Panc1 (cell line): Measurements from ENCODE around the gene VMO1. TPM values are rescaled to one million over a fixed set of nuclear protein-coding genes. Genes with fewer than 3 reads are reported as not detected.

ENCODE experiments used
- ATAC-seq: fragments of 200-7000 bp; cut with Tn5 transposase; 2 replicates; pipeline ENCODE4 v1.9.1; 2020; ENCODE audit warnings: mild to moderate bottlenecking, moderate library complexity
- BruUV-seq: library from RNA; stranded (reverse); fragments of 400-500 nt; replicated peaks from 2 replicates; lab custom pipeline; 2021; lab: Mats Ljungman, UMichigan
- CTCF ChIA-PET: fragments of 300-600 bp; sonication (Branson Sonifier 250); formaldehyde crosslinking; loops from one replicate; lab custom pipeline; 2022; ENCODE audit warnings: antibody characterized with exemption; lab: Charles Lee
- POLR2A ChIA-PET: fragments of 300-600 bp; sonication (Branson Sonifier 250); formaldehyde crosslinking; loops from one replicate; lab custom pipeline; 2022; ENCODE audit warnings: antibody characterized with exemption; lab: Charles Lee
- DNase-seq: peaks from one replicate; pipeline ENCODE4 v3.0.0-alpha.2; 2010; ENCODE audit warnings: low read depth, low spot score
- H3K27ac ChIP-seq: 2 replicates; pipeline ENCODE4 v1.5.1; 2011; ENCODE audit warnings: mild to moderate bottlenecking, low read length, inconsistent platforms
- H3K27me3 ChIP-seq: fragments of 200-500 bp; sonication (Bioruptor generic); 2 replicates; pipeline ENCODE4 v1.6.0; 2014; ENCODE audit warnings: low read length, inconsistent platforms; ENCODE audit not compliant: control insufficient read depth, insufficient read depth
- H3K36me3 ChIP-seq: fragments of 200-500 bp; sonication (Bioruptor generic); 2 replicates; pipeline ENCODE4 v1.5.1; 2014; ENCODE audit warnings: inconsistent platforms, mild to moderate bottlenecking, low read length, moderate library complexity; ENCODE audit not compliant: control insufficient read depth, insufficient read depth
- H3K4me1 ChIP-seq: 2 replicates; pipeline ENCODE4 v1.5.1; 2011; ENCODE audit warnings: inconsistent platforms, mild to moderate bottlenecking, low read length, moderate library complexity; ENCODE audit not compliant: control insufficient read depth, insufficient read depth
- H3K4me3 ChIP-seq, 2 experiments: 2 replicates each; pipeline ENCODE4 v1.5.1; 2011 to 2012; ENCODE audit warnings: low read depth in 2 of 2, low read length in 2 of 2, mild to moderate bottlenecking in 2 of 2, inconsistent platforms in 1 of 2, moderate library complexity in 1 of 2
- H3K9me3 ChIP-seq: fragments of 200-500 bp; sonication (Bioruptor generic); 2 replicates; pipeline ENCODE4 v1.5.1; 2014; ENCODE audit warnings: low read depth, mild to moderate bottlenecking, inconsistent platforms, low read length, moderate library complexity; ENCODE audit not compliant: control insufficient read depth, insufficient read depth
- POLR2AphosphoS5 ChIP-seq: IDR thresholded peaks from 2 replicates; pipeline ENCODE4 v1.6.1; 2012; ENCODE audit warnings: mild to moderate bottlenecking, low read depth, low read length, moderate library complexity
- SIN3A ChIP-seq: IDR thresholded peaks from 2 replicates; pipeline ENCODE4 v1.6.1; 2012; ENCODE audit warnings: low read depth, mild to moderate bottlenecking, low read length, moderate library complexity, borderline replicate concordance; ENCODE audit not compliant: insufficient read depth
- TCF7L2 ChIP-seq: IDR thresholded peaks from 2 replicates; pipeline ENCODE4 v1.6.1; 2011; ENCODE audit warnings: mild to moderate bottlenecking, low read depth, low read length, inconsistent platforms
- in situ Hi-C: cut with HindIII; loops from 2 replicates; pipeline ENCODE4 v1.10.0; 2016; ENCODE audit warnings: low sequenced_read_pairs, low pct_unique_long_range_greater_than_20kb
- intact Hi-C: fragments of 100-400 bp; cut with micrococcal nuclease; formaldehyde crosslinking; loops from one replicate; pipeline ENCODE4 v1.10.0; 2022; ENCODE audit not compliant: unreplicated experiment
- total RNA-seq: library from RNA; stranded (reverse); gene quantifications from one replicate; pipeline ENCODE4 v1.2.1, GENCODE V29; 2021; ENCODE audit not compliant: unreplicated experiment
- TF ChIP-seq, protein P1 (sequence below), 2 experiments: IDR thresholded peaks; 2 replicates each; pipeline ENCODE4 v1.6.1; 2011 to 2012; ENCODE audit warnings: low read depth in 2 of 2, control low read depth in 1 of 2, low read length in 1 of 2, mild to moderate bottlenecking in 1 of 2, moderate library complexity in 1 of 2; ENCODE audit not compliant: insufficient read depth in 1 of 2
- TF ChIP-seq, protein P2 (sequence below): fragments of 450-650 bp; IDR thresholded peaks from 2 replicates; pipeline ENCODE4 v1.5.1; 2017; ENCODE audit warnings: mild to moderate bottlenecking

Gene VMO1
- total RNA-seq, 1 experiment from 2014 or later = 0.49 TPM

DNA sequence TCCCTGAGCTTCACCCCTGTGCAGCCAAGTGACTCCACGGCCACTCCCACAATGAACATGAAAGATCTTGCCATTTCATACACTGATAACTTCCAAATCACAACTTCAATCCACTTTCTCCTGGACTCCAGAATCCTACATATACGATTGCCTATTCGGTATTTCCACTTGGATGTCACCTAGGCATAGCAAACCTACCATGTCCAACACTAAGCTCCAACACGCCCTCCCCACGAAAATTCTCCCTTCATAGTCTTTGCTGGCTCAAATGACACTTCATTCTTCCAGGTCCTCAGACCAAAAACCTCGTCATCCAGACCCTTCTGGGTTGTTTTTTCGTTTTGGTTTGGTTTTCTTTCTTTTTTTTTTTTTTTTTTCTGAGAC, 4.5 kb upstream of the VMO1 start:
- ChIA-PET CTCF (interaction anchor here (0.6 to 1.5 kb wide), 3 partner anchors 9 to 80 kb away, joined by 3 to 17 read pairs (median 4); partner anchors contain the start of gene ARRB2), POLR2A (interaction anchor here (0.5 to 0.7 kb wide), 3 partner anchors 34 to 112 kb away, joined by 3 to 12 read pairs (median 5); no protein-coding TSS in a partner anchor)
- Histone ChIP-seq H3K27ac (peak overlapping the region; percentile 23; the same call in 1 of the 2 replicates), H3K27me3 (no peaks in the 10 kb centered on the region), H3K4me1 (peaks cover 6% of the 10 kb centered on the region), H3K4me3 (peak overlapping the region; percentile 59 to 67), H3K9me3 (no peaks in the 10 kb centered on the region), H3K36me3 (no peaks in the 10 kb centered on the region; the same call in 1 of the 2 replicates)
- BruUV-seq = no TSS peak
- in situ Hi-C loops (no loop called here), intact Hi-C loops (no loop called here)
- DNase-seq (no peak), ATAC-seq (no peak)
- no peak for TF ChIP-seq SIN3A
- TF ChIP-seq, protein P1, sequence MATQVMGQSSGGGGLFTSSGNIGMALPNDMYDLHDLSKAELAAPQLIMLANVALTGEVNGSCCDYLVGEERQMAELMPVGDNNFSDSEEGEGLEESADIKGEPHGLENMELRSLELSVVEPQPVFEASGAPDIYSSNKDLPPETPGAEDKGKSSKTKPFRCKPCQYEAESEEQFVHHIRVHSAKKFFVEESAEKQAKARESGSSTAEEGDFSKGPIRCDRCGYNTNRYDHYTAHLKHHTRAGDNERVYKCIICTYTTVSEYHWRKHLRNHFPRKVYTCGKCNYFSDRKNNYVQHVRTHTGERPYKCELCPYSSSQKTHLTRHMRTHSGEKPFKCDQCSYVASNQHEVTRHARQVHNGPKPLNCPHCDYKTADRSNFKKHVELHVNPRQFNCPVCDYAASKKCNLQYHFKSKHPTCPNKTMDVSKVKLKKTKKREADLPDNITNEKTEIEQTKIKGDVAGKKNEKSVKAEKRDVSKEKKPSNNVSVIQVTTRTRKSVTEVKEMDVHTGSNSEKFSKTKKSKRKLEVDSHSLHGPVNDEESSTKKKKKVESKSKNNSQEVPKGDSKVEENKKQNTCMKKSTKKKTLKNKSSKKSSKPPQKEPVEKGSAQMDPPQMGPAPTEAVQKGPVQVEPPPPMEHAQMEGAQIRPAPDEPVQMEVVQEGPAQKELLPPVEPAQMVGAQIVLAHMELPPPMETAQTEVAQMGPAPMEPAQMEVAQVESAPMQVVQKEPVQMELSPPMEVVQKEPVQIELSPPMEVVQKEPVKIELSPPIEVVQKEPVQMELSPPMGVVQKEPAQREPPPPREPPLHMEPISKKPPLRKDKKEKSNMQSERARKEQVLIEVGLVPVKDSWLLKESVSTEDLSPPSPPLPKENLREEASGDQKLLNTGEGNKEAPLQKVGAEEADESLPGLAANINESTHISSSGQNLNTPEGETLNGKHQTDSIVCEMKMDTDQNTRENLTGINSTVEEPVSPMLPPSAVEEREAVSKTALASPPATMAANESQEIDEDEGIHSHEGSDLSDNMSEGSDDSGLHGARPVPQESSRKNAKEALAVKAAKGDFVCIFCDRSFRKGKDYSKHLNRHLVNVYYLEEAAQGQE (IDR thresholded peaks at IDR 0.05; ENCODE audit: insufficient read depth in 1 of 2, low read depth in 2 of 2, low read length in 1 of 2) = no peak
- TF ChIP-seq, protein P2, sequence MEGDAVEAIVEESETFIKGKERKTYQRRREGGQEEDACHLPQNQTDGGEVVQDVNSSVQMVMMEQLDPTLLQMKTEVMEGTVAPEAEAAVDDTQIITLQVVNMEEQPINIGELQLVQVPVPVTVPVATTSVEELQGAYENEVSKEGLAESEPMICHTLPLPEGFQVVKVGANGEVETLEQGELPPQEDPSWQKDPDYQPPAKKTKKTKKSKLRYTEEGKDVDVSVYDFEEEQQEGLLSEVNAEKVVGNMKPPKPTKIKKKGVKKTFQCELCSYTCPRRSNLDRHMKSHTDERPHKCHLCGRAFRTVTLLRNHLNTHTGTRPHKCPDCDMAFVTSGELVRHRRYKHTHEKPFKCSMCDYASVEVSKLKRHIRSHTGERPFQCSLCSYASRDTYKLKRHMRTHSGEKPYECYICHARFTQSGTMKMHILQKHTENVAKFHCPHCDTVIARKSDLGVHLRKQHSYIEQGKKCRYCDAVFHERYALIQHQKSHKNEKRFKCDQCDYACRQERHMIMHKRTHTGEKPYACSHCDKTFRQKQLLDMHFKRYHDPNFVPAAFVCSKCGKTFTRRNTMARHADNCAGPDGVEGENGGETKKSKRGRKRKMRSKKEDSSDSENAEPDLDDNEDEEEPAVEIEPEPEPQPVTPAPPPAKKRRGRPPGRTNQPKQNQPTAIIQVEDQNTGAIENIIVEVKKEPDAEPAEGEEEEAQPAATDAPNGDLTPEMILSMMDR = no peak
- no peak for TF ChIP-seq TCF7L2
- no peak; the same call in 1 of the 2 replicates for TF ChIP-seq POLR2AphosphoS5

DNA sequence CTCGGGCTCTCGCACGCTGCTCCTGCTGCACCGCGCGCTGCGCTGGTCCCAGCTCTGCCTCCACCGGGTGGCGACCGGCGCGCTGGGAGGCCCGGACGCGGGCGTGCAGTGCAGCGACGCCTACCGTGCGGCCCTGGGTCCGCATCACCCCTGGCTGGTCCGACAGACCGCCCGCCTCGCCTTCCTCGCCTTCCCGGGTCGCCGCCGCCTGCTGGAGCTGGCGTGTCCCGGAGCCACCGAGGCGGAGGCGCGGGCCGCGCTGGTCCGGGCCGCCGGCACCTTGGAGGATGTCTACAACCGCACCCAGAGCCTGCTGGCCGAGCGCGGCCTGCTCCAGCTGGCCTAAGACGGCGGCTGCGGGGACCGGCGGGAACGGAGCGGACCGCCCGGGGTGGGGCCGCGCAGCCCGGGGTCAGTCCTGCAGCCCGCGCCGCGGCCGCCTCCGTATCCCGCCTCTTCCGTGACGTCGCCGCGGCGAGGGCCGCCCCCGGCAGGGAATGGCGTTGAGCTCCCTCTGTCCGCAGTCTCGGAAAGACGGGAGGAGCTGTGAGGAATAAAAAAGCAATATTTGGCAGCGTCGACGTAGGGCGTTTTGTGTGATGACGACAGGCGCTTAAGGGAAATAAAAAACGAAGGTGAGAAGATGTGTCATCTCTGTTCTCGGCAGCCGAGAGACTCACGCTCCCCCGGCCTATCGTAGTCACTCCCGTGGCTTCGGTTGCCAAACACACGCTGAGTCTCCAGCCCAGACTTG, 4.0 kb upstream of the VMO1 start:
- Histone ChIP-seq H3K4me1 (peaks cover 6% of the 10 kb centered on the region), H3K4me3 (peak overlapping the region; percentile 59 to 67), H3K9me3 (no peaks in the 10 kb centered on the region), H3K27me3 (no peaks in the 10 kb centered on the region), H3K36me3 (no peaks in the 10 kb centered on the region; the same call in 1 of the 2 replicates), H3K27ac (peak overlapping the region; percentile 23)
- BruUV-seq = no TSS peak
- in situ Hi-C loops (no loop called here), intact Hi-C loops (loop anchor here (5.0 kb wide), 1 partner anchor 92 kb away; no protein-coding TSS in a partner anchor)
- DNase-seq (peak; percentile 78), ATAC-seq (peak; percentile 95)
- POLR2A ChIA-PET = interaction anchor here (0.5 to 0.7 kb wide), 6 partner anchors 27 to 331 kb away, joined by 3 to 6 read pairs (median 4); no protein-coding TSS in a partner anchor
- TF ChIP-seq, protein P2 = peak; percentile 91
- TF ChIP-seq, protein P1 (IDR thresholded peaks at IDR 0.05; ENCODE audit: insufficient read depth in 1 of 2, low read depth in 2 of 2, low read length in 1 of 2) = no peak
- TF ChIP-seq POLR2AphosphoS5 (peak; percentile 47), SIN3A (0 out of 2 replicates have a peak, but pooled peaks have one; percentile 53), TCF7L2 (no peak)
- CTCF ChIA-PET = interaction anchor here (0.6 to 1.5 kb wide), 3 partner anchors 9 to 80 kb away, joined by 3 to 17 read pairs (median 4); partner anchors contain the start of gene ARRB2
